Trophoblast cell (in vitro differentiated cells and primary cell): ENCODE measurements around the gene MMRN2.
"Not testable (repeated sequence)": the region's sequence is repeated elsewhere in the genome, so short reads cannot be mapped to it uniquely, and the experiment has no call there.

Experiments used
- DNase-seq, 2 donors: peaks; one replicate each; pipeline ENCODE4 v3.0.0-alpha.2; 2016
- H2AFZ ChIP-seq: 2 replicates; pipeline ENCODE4 v1.6.1; 2013; ENCODE audit warnings: low read length, moderate library complexity, mild to moderate bottlenecking; ENCODE audit not compliant: insufficient read depth, poor library complexity
- H2AK5ac ChIP-seq: 2 replicates; pipeline ENCODE4 v1.6.1; 2013; ENCODE audit warnings: mild to moderate bottlenecking, low read length
- H2BK120ac ChIP-seq: 2 replicates; pipeline ENCODE4 v1.6.1; 2013; ENCODE audit warnings: low read length, mild to moderate bottlenecking, moderate library complexity; ENCODE audit not compliant: insufficient read depth, poor library complexity
- H2BK12ac ChIP-seq: 2 replicates; pipeline ENCODE4 v1.6.1; 2013; ENCODE audit warnings: mild to moderate bottlenecking, low read length, moderate library complexity
- H2BK5ac ChIP-seq: 2 replicates; pipeline ENCODE4 v1.6.1; 2013; ENCODE audit warnings: low read length, low read depth, moderate library complexity, mild to moderate bottlenecking; ENCODE audit not compliant: poor library complexity
- H3K14ac ChIP-seq: 2 replicates; pipeline ENCODE4 v1.6.1; 2013; ENCODE audit warnings: mild to moderate bottlenecking, low read length
- H3K18ac ChIP-seq: 2 replicates; pipeline ENCODE4 v1.6.1; 2013; ENCODE audit warnings: mild to moderate bottlenecking, low read length
- H3K23ac ChIP-seq: 2 replicates; pipeline ENCODE4 v1.6.1; 2013; ENCODE audit warnings: low read length
- H3K27ac ChIP-seq: 2 replicates; pipeline ENCODE4 v1.5.1; 2013; ENCODE audit warnings: low read depth, mild to moderate bottlenecking, inconsistent platforms, low read length, moderate library complexity
- H3K27me3 ChIP-seq: 2 replicates; pipeline ENCODE4 v1.6.1; 2013; ENCODE audit warnings: inconsistent platforms, mild to moderate bottlenecking, low read length, moderate library complexity; ENCODE audit not compliant: insufficient read depth
- H3K36me3 ChIP-seq, 2 experiments: 1 replicate in 1 of 2; 2 replicates in 1 of 2; pipeline ENCODE4 v1.6.1; 2013; ENCODE audit warnings: low read length in 2 of 2, mild to moderate bottlenecking in 2 of 2, moderate library complexity in 1 of 2; ENCODE audit not compliant: insufficient read depth in 2 of 2, control insufficient read depth in 1 of 2
- H3K4ac ChIP-seq: 2 replicates; pipeline ENCODE4 v1.6.1; 2013; ENCODE audit warnings: low read depth, mild to moderate bottlenecking, low read length, moderate library complexity
- H3K4me1 ChIP-seq, 2 experiments: 1 replicate in 1 of 2; 2 replicates in 1 of 2; pipeline ENCODE4 v1.6.1; 2013; ENCODE audit warnings: low read length in 2 of 2, mild to moderate bottlenecking in 2 of 2, moderate library complexity in 1 of 2; ENCODE audit not compliant: insufficient read depth in 2 of 2, control insufficient read depth in 1 of 2
- H3K4me2 ChIP-seq: 2 replicates; pipeline ENCODE4 v1.6.1; 2013; ENCODE audit warnings: inconsistent platforms, mild to moderate bottlenecking, low read length, moderate library complexity
- H3K4me3 ChIP-seq: 2 replicates; pipeline ENCODE4 v1.5.1; 2013; ENCODE audit warnings: mild to moderate bottlenecking, low read depth, low read length, inconsistent platforms
- H3K79me1 ChIP-seq: one replicate; pipeline ENCODE4 v1.6.1; 2013; ENCODE audit warnings: low read length
- H3K79me2 ChIP-seq: 2 replicates; pipeline ENCODE4 v1.6.1; 2013; ENCODE audit warnings: low read length, mild to moderate bottlenecking; ENCODE audit not compliant: control insufficient read depth, insufficient read depth, poor library complexity
- H3K9ac ChIP-seq: 2 replicates; pipeline ENCODE4 v1.6.1; 2013; ENCODE audit warnings: mild to moderate bottlenecking, low read length
- H3K9me3 ChIP-seq: 2 replicates; pipeline ENCODE4 v1.6.1; 2013; ENCODE audit warnings: low read depth, mild to moderate bottlenecking, control low read depth, inconsistent platforms, low read length; ENCODE audit not compliant: insufficient read depth
- H4K12ac ChIP-seq: 2 replicates; pipeline ENCODE4 v1.6.1; 2013; ENCODE audit warnings: low read depth, mild to moderate bottlenecking, low read length, moderate library complexity
- H4K8ac ChIP-seq: 2 replicates; pipeline ENCODE4 v1.6.1; 2013; ENCODE audit warnings: low read depth, mild to moderate bottlenecking, low read length, moderate library complexity
- H4K91ac ChIP-seq: one replicate; pipeline ENCODE4 v1.6.1; 2013; ENCODE audit warnings: low read depth, mild to moderate bottlenecking, low read length, moderate library complexity
- WGBS: extraction: QIAGEN DNeasy Blood & Tissue Kit; methylation state at CpG from one replicate; pipeline ENCODE4 v1.1.7; 2013; ENCODE audit warnings: missing lambda C conversion rate; ENCODE audit not compliant: insufficient read length, insufficient coverage; ENCODE audit errors: extremely low coverage; 5-methylcytosine and 5-hydroxymethylcytosine counted together

MMRN2 gene

GRCh38 chr10:86992929-86993328 is 35.5 kb upstream of the MMRN2 start:
- Histone ChIP-seq H2BK12ac (no peak overlapping the region), H2BK120ac (no peak overlapping the region), H3K79me2 (no peaks in the 10 kb centered on the region), H3K14ac (no peak overlapping the region), H2AFZ (no peak overlapping the region), H4K8ac (no peak overlapping the region), H3K27ac (no peak overlapping the region), H3K27me3 (no peaks in the 10 kb centered on the region), H3K79me1 (no peaks in the 10 kb centered on the region), H3K4me1 (no peaks in the 10 kb centered on the region), H3K23ac (no peak overlapping the region), H4K12ac (no peak overlapping the region), H2AK5ac (no peak overlapping the region), H3K36me3 (no peaks in the 10 kb centered on the region), H3K18ac (no peak overlapping the region), H3K9ac (no peak overlapping the region), H3K4ac (no peak overlapping the region), H4K91ac (no peak overlapping the region), H2BK5ac (no peak overlapping the region), H3K4me2 (no peak overlapping the region), H3K4me3 (no peak overlapping the region), H3K9me3 (no peaks in the 10 kb centered on the region)
- DNase-seq: no peak
- no CpG with 5 or more reads among the region's 2 CpGs for WGBS

DNA sequence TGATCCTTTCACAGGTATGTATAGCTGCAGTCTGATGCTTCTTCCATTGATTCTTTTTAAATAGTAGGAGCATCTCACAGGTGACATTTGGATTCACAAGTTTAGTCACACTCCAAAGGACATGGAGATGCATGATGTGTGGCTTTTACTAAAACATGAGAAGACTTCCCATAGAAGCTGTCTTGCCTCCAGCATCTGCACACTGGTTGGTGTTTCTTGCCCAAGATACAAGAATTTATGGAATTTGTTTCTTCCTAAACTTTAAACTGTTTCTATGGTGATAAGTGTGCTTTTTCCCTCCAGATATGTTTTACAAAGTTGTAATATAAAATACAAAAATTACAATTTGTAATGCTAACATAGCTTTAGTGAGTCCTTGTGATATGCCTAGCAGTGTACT is 35.0 kb upstream of the MMRN2 start:
- no peak overlapping the region for H3K4me3 ChIP-seq

GRCh38 chr10:86991362-86991761 is 33.9 kb upstream of the MMRN2 start:
- not testable (repeated sequence) for H3K79me2 ChIP-seq, H4K8ac ChIP-seq, H3K18ac ChIP-seq, H3K4me3 ChIP-seq, H3K4me2 ChIP-seq, H3K36me3 ChIP-seq, H3K27me3 ChIP-seq, H2BK5ac ChIP-seq, DNase-seq, H3K79me1 ChIP-seq, H2AFZ ChIP-seq, H3K4me1 ChIP-seq, H4K12ac ChIP-seq, H2BK120ac ChIP-seq, H2AK5ac ChIP-seq, H3K14ac ChIP-seq, H3K9ac ChIP-seq, H3K27ac ChIP-seq, H2BK12ac ChIP-seq, H4K91ac ChIP-seq, H3K4ac ChIP-seq, H3K23ac ChIP-seq, H3K9me3 ChIP-seq
- no CpG with 5 or more reads among the region's 12 CpGs for WGBS

More for the DNA sequence above, 35.0 kb upstream of the MMRN2 start:
- no peak overlapping the region for H3K27ac ChIP-seq
- no peak overlapping the region for H3K14ac ChIP-seq
- H3K4me1 ChIP-seq: no peaks in the 10 kb centered on the region
- H3K27me3 ChIP-seq: no peaks in the 10 kb centered on the region
- no peaks in the 10 kb centered on the region for H3K79me1 ChIP-seq
- no peak overlapping the region for H4K12ac ChIP-seq
- H2BK12ac ChIP-seq: no peak overlapping the region
- no peak overlapping the region for H3K18ac ChIP-seq
- no peak overlapping the region for H2AK5ac ChIP-seq
- H2BK120ac ChIP-seq: no peak overlapping the region
- H2BK5ac ChIP-seq: no peak overlapping the region
- no peak overlapping the region for H3K9ac ChIP-seq
- DNase-seq: peak in 1 of 2 donors; percentile 58
- H3K4ac ChIP-seq: no peak overlapping the region
- H3K9me3 ChIP-seq: no peaks in the 10 kb centered on the region
- no peak overlapping the region for H2AFZ ChIP-seq
- H4K8ac ChIP-seq: no peak overlapping the region
- H3K36me3 ChIP-seq: no peaks in the 10 kb centered on the region
- H3K79me2 ChIP-seq: no peaks in the 10 kb centered on the region
- no peak overlapping the region for H3K23ac ChIP-seq
- H3K4me2 ChIP-seq: no peak overlapping the region
- no peak overlapping the region for H4K91ac ChIP-seq

GRCh38 chr10:86988520-86988919 is 31.1 kb upstream of the MMRN2 start:
- H3K4me3 ChIP-seq: no peak overlapping the region
- H3K4ac ChIP-seq: no peak overlapping the region
- H3K4me2 ChIP-seq: no peak overlapping the region
- no peak overlapping the region for H2AK5ac ChIP-seq
- H3K79me2 ChIP-seq: no peaks in the 10 kb centered on the region
- H3K18ac ChIP-seq: no peak overlapping the region
- H3K23ac ChIP-seq: no peak overlapping the region
- no peak overlapping the region for H3K27ac ChIP-seq
- no peak overlapping the region for H4K8ac ChIP-seq
- H3K4me1 ChIP-seq: no peaks in the 10 kb centered on the region
- no peak overlapping the region for H4K12ac ChIP-seq
- no peaks in the 10 kb centered on the region for H3K27me3 ChIP-seq
- H2BK120ac ChIP-seq: no peak overlapping the region
- no peak overlapping the region for H2AFZ ChIP-seq
- H3K9ac ChIP-seq: no peak overlapping the region
- no peak overlapping the region for H2BK5ac ChIP-seq
- no peaks in the 10 kb centered on the region for H3K9me3 ChIP-seq
- WGBS: no CpG with 5 or more reads among the region's 1 CpG
- no peaks in the 10 kb centered on the region for H3K79me1 ChIP-seq
- H3K14ac ChIP-seq: no peak overlapping the region
- H2BK12ac ChIP-seq: no peak overlapping the region
- H4K91ac ChIP-seq: no peak overlapping the region
- DNase-seq: no peak
- no peaks in the 10 kb centered on the region for H3K36me3 ChIP-seq
